GM15510 (cell line): ENCODE results near the gene SCYGR1.

Experiments used
- POLR2A ChIP-seq: IDR thresholded peaks from 3 replicates; pipeline ENCODE4 v1.6.1; 2011; ENCODE audit warnings: borderline replicate concordance; ENCODE audit not compliant: insufficient read length; ENCODE audit errors: extremely low read depth

SCYGR1 gene

DNA sequence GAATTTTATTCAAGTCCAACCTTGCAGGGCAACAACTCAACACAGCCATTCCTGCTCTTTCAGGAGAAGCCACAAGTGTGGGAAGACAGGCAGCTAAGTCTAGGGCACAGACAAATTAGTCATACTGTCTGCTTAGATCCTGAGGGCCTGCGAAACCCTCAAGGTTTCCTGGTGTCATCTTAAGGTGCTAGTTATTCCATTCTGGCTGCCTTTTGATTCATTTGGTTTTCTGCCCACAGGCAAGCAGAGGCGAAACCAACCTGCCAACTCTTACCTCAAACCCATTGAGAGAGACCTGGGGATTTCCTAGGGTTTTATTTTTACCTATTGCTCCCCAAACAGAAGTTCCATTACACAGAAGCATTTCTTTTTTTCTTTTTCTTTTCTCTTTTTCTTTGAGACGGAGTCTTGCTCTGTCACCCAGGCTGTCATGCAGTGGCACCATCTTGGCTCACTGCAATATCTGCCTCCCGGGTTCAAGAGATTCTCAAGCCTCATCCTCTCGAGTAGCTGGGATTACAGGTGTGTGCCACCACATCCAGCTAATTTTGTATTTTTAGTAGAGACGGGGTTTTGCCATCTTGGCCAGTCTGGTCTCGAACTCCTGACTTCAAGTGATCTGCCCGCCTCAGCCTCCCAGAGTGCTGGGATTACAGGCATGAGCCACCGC, 23.7 kb upstream of the SCYGR1 start:
- TF ChIP-seq POLR2A = no peak

DNA sequence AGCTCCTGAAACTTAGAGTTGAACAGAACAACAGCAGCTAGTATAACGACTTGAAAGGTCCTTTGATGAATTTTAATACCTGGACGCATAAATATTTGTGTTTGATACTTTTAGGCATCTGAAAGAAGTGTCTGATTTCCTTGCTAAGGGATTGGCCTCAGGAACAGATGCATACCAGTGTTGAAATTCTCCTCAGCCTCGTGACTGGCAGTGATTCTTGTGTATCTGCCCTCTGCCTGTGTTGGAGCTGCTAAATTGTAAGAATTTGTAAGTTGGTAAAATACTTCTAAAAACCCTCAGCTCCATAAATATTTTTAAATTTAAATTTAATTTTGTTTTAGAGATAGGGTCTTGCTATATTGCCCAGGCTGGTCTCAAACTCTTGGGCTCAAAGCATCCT, 22.4 kb upstream of the SCYGR1 start:
- TF ChIP-seq POLR2A = no peak

DNA sequence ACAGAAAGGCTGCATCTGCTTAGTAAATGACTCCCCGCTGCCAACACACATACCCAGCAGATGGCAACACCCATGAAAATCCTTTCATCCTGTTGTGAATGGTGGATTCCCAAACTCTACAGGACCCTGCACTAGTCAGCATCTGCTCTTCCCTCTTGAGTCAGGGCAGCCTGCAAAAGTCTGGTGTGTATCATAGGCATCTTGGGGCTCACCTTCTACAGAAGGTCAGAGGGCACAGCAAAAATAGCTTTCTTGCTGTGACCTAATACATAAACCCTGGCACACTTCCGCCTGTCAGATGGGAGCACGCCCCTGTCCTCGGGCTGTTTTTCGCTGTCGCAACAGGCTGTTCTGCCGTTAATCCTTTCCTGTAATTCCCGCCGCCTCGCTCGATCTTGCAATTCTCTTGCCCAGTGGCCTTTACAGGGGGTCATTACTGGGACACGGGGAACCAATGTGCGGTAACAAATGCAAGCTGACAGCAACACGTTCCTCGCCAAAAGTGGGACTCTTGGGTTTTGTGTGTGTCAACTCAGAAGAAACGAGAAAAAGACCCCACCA, 19.9 kb upstream of the SCYGR1 start:
- TF ChIP-seq POLR2A = no peak

- no peak for TF ChIP-seq POLR2A
These were observed 18.7 kb upstream of the SCYGR1 start for GRCh38 chr2:227406177-227407031.

GRCh38 chr2:227404585-227405271, 17.0 kb upstream of the SCYGR1 start:
- no peak for TF ChIP-seq POLR2A

DNA sequence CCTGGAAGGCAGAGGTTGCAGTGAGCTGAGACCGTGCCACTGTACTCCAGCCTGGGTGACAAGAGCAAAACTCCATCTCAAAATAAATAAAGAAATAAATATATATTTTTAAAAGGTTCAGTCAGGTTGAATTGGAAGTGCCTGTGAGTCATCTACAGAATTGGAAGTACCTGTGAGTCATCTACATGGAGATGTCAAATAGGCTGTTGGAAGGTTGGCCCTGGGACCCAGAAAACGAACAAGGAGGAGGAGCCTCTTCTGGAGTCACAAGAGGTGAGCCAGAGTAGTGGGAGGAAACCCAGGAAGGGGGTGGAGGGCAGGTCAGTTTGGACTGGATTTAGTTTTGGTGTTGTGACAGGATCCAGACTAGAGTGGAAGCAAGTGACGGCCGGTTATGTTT, 15.2 kb upstream of the SCYGR1 start:
- TF ChIP-seq POLR2A = no peak

GRCh38 chr2:227402321-227402720, 14.6 kb upstream of the SCYGR1 start:
- no peak for TF ChIP-seq POLR2A

GRCh38 chr2:227401550-227401949, 13.8 kb upstream of the SCYGR1 start:
- no peak for TF ChIP-seq POLR2A

DNA sequence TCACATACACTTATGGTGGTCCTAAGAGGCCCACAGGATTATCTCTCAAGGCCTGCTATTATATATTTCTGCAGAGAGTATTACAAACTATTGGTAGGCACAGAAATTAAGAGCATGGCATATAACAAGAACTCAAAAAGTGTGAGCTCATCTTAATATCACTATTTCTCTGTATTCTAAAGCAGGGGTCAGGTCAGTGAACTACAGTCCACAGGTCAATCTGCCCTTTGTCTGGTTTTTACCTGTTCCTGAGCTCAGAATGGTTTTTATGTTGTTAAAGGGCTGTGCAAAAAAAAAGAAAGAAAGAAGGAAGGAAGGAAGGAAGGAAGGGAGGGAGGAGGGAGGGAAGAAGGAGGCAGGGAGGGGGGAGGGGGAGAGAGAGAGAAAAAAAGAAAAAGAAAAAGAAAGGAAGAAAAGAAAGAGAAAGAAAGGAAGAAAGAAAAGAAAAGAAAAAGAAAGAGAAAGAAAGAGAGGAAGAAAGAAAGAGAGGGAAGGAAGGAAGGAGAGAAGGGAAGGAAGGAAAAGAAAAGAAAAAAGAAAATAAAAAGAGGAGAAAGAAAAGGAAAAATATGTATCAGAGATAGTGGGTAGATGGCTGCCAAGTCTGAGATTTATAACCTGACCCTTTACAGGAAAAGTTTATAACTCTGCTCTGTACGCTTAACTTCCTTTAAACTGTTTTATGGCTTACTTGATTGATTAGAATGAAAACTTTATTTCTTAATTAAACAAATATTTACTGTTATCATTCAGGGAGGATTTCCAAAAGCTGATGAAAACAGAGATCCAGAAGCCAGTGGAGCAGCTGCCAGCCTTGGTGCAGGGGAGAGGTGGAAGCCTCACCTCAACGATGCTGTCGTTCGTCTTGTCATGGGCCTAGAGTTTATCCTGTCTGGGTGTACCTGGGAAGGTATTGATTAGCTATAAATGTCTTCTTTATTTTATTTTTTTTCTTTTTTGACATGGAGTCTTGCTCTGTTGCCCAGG, 11.2 kb upstream of the SCYGR1 start:
- TF ChIP-seq POLR2A = no peak

- no peak for TF ChIP-seq POLR2A
These were observed 9.8 kb upstream of the SCYGR1 start for GRCh38 chr2:227397562-227397961.

- no peak for TF ChIP-seq POLR2A
These were observed 7.8 kb upstream of the SCYGR1 start for GRCh38 chr2:227395556-227395955.

- no peak for TF ChIP-seq POLR2A
These were observed 6.7 kb upstream of the SCYGR1 start for GRCh38 chr2:227394401-227394800.

DNA sequence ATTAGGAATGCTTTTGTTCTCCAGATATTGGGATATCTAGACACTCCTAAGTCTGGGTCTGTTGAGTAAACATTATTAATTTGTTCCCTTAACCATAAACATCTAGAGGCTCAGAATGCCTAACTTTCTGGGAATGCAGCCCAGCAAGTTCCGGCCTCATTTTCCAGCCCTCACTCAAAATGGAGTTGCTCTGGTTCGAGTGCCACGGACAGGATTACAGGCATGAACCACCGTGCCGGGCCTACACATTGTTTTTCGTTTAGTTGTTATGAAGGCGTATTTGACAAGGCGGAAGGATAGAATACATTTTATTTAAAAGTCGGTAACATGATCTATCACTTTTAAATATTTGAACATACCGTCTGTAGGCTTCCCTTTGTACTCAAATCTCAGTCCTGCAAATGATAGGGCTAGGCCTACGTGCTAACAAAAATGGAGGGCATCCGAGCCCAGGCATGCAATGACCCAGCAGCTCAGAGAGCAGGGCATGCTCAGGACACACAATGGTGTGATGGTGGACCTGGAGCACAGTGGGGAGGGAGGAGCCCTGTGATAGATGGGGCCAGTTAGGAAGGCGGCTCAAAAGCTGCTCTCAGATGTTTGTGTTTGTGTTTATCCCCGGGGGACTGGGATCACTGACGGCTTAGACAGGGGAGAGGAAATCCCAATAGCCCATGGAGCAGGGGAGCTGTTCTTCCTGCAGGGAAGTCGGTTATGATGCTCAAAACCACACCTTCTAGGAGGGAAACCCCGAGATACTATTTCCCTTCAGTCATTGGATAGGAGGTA, 2.9 kb upstream of the SCYGR1 start:
- no peak for TF ChIP-seq POLR2A
